ENCODE measurements around the gene MARCHF3.
"Not testable (repeated sequence)": the region's sequence is repeated elsewhere in the genome, so short reads cannot be mapped to it uniquely, and the experiment has no call there.

The MARCHF3 gene

GRCh38 chr5:126947146-126948010 is 83.0 kb downstream of the MARCHF3 start:
- no peak for DNase-seq

GRCh38 chr5:126942908-126943307 is 87.5 kb downstream of the MARCHF3 start:
- DNase-seq, result not testable (repeated sequence)

GRCh38 chr5:126941403-126941802 is 89.0 kb downstream of the MARCHF3 start:
- no peak for DNase-seq

GRCh38 chr5:126939887-126940286 is 90.5 kb downstream of the MARCHF3 start:
- no peak for DNase-seq

- no peak for DNase-seq
Measured at GRCh38 chr5:126938466-126938865, 91.9 kb downstream of the MARCHF3 start.

- no peak for DNase-seq
Measured at GRCh38 chr5:126937771-126938170, 92.6 kb downstream of the MARCHF3 start.

GRCh38 chr5:126936775-126937418 is 93.5 kb downstream of the MARCHF3 start:
- no peak for DNase-seq

- DNase-seq, result no peak
Measured at GRCh38 chr5:126931963-126932660, 98.2 kb downstream of the MARCHF3 start.

- no peak for DNase-seq
Measured at GRCh38 chr5:126928041-126928440, 102.3 kb downstream of the MARCHF3 start.

- DNase-seq, result no peak
Measured at GRCh38 chr5:126927429-126927828, 102.9 kb downstream of the MARCHF3 start.

- no peak for DNase-seq
Measured at GRCh38 chr5:126926187-126926586, 104.2 kb downstream of the MARCHF3 start.

- DNase-seq, result no peak
Measured at GRCh38 chr5:126925482-126925881, 104.9 kb downstream of the MARCHF3 start.

GRCh38 chr5:126924331-126925033 is 105.9 kb downstream of the MARCHF3 start:
- no peak for DNase-seq

GRCh38 chr5:126921241-126922091 is 108.9 kb downstream of the MARCHF3 start:
- DNase-seq, result no peak

GRCh38 chr5:126920291-126920690 is 110.1 kb downstream of the MARCHF3 start:
- DNase-seq, result no peak

- DNase-seq, result no peak
Measured at GRCh38 chr5:126919566-126919965, 110.8 kb downstream of the MARCHF3 start.

- DNase-seq, result no peak
Measured at GRCh38 chr5:126918615-126918957, 111.8 kb downstream of the MARCHF3 start.

- no peak for DNase-seq
Measured at GRCh38 chr5:126917918-126918614, 112.3 kb downstream of the MARCHF3 start.

- no peak for DNase-seq
Measured at GRCh38 chr5:126915496-126915895, 114.9 kb downstream of the MARCHF3 start.

GRCh38 chr5:126914801-126915436 is 115.4 kb downstream of the MARCHF3 start:
- DNase-seq, result no peak

- no peak for DNase-seq
Measured at GRCh38 chr5:126912616-126913200, 117.7 kb downstream of the MARCHF3 start.

All from activated T-cell treated with anti-CD3 and anti-CD28 coated beads, Interleukin-2, amount 50 U/mL, for 48 hours (primary cell).